NCI-H128 (cell line): ENCODE results near the gene AOPEP.

Source experiments
- DNase-seq: peaks from one replicate; lab custom pipeline; 2025; ENCODE audit not compliant: unreplicated experiment; lab: John Stamatoyannopoulos, UW

Gene AOPEP

GRCh38 chr9:94788570-94789105, 62.1 kb downstream of the AOPEP start:
- no peak for DNase-seq

- no peak for DNase-seq
These were observed 64.9 kb downstream of the AOPEP start for GRCh38 chr9:94791435-94791834.

GRCh38 chr9:94792511-94792910, 66.0 kb downstream of the AOPEP start:
- DNase-seq = no peak

GRCh38 chr9:94794476-94795167, 68.1 kb downstream of the AOPEP start:
- DNase-seq = no peak

GRCh38 chr9:94796687-94797086, 70.2 kb downstream of the AOPEP start:
- DNase-seq = no peak

- DNase-seq = no peak
These were observed 71.7 kb downstream of the AOPEP start for GRCh38 chr9:94798201-94798600.

GRCh38 chr9:94798708-94799107, 72.2 kb downstream of the AOPEP start:
- no peak for DNase-seq

- DNase-seq = no peak
These were observed 73.2 kb downstream of the AOPEP start for GRCh38 chr9:94799578-94800264.

- DNase-seq = no peak
These were observed 74.1 kb downstream of the AOPEP start for GRCh38 chr9:94800424-94801117.

GRCh38 chr9:94801234-94801633, 74.7 kb downstream of the AOPEP start:
- DNase-seq = no peak

- DNase-seq = no peak
These were observed 75.2 kb downstream of the AOPEP start for GRCh38 chr9:94801681-94802080.

- no peak for DNase-seq
These were observed 75.8 kb downstream of the AOPEP start for GRCh38 chr9:94802251-94802650.

GRCh38 chr9:94802793-94803192, 76.3 kb downstream of the AOPEP start:
- DNase-seq = no peak

- DNase-seq = no peak
These were observed 77.8 kb downstream of the AOPEP start for GRCh38 chr9:94804316-94804715.

- DNase-seq = no peak
These were observed 78.6 kb downstream of the AOPEP start for GRCh38 chr9:94805051-94805489.

GRCh38 chr9:94805585-94805984, 79.1 kb downstream of the AOPEP start:
- DNase-seq = no peak

- DNase-seq = no peak
These were observed 79.9 kb downstream of the AOPEP start for GRCh38 chr9:94806307-94806893.

GRCh38 chr9:94807556-94807955, 81.1 kb downstream of the AOPEP start:
- no peak for DNase-seq

- DNase-seq = no peak
These were observed 82.6 kb downstream of the AOPEP start for GRCh38 chr9:94808926-94809700.

- DNase-seq = no peak
These were observed 83.3 kb downstream of the AOPEP start for GRCh38 chr9:94809778-94810177.

GRCh38 chr9:94811074-94811473, 84.6 kb downstream of the AOPEP start:
- peak; percentile 5 for DNase-seq
